Stimulated activated CD4-positive, alpha-beta T cell treated with anti-CD3 and anti-CD28 coated beads, Interleukin-4, amount 100 ng/mL, for 24 hours (primary cell): Measurements from ENCODE around the gene JAM3.
"Not testable (repeated sequence)": the region's sequence is repeated elsewhere in the genome, so short reads cannot be mapped to it uniquely, and the experiment has no call there.

ENCODE experiments used
- DNase-seq: peaks from one replicate; pipeline ENCODE4 v3.0.0-alpha.2; 2020

The JAM3 gene

GRCh38 chr11:134151083-134151747, 82.3 kb downstream of the JAM3 start:
- no peak for DNase-seq

GRCh38 chr11:134152696-134153095, 83.8 kb downstream of the JAM3 start:
- DNase-seq = no peak

DNA sequence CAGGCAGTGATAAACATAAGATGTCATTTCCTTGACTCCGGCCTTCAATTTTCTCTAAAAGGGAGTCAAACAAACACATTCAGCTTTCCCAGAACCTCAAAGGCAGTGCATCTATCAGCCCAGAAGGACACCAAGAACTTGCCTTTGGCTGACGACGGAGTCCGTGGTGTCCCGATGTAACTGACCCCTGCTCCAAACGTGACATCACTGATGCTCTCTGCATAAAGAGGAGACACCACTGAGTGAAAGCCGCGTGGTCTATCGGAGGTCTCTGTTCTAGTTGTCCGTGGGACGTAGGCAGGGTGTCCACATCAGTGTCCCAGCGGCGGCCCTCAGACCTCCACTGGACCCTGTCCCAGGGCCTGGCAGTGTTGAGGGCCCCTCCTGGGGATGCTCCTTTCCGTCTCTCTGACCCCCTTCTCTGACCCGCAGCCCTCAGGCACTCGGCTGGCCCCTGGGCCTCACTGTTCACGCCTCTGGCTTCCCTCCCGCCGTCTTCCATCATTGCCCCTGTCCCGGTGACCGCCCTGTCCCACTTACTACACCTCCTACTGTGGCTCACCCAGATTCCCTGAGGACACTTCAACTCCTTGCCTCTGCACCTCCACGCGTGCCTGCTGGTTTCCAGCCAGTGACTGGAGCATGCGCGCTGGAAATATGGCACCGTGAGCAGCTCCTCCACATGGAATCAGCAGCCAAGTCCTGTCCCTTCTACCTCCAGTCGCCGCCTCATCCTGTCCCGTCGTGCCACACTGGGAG, 84.5 kb downstream of the JAM3 start:
- no peak for DNase-seq

DNA sequence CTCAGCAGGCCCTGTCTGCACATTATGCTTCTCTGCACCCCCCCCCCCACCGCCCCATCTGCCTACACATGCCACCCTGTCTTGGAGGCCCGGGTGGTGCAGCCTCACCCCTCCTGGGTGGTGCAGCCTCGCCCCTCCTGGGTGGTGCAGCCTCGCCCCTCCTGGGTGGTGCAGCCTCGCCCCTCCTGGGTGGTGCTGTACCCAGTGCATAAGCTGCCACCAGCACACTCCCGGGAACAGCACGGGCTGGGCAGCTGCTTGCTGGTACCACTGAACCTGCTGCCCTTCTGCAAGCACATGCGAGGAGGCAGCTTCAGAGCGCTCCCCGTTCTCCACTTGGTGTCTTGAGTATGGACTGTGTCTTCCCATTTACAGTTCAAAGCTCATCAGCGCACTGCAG, 85.6 kb downstream of the JAM3 start:
- DNase-seq = no peak

- no peak for DNase-seq
Observed at GRCh38 chr11:134155456-134155855, 86.6 kb downstream of the JAM3 start.

DNA sequence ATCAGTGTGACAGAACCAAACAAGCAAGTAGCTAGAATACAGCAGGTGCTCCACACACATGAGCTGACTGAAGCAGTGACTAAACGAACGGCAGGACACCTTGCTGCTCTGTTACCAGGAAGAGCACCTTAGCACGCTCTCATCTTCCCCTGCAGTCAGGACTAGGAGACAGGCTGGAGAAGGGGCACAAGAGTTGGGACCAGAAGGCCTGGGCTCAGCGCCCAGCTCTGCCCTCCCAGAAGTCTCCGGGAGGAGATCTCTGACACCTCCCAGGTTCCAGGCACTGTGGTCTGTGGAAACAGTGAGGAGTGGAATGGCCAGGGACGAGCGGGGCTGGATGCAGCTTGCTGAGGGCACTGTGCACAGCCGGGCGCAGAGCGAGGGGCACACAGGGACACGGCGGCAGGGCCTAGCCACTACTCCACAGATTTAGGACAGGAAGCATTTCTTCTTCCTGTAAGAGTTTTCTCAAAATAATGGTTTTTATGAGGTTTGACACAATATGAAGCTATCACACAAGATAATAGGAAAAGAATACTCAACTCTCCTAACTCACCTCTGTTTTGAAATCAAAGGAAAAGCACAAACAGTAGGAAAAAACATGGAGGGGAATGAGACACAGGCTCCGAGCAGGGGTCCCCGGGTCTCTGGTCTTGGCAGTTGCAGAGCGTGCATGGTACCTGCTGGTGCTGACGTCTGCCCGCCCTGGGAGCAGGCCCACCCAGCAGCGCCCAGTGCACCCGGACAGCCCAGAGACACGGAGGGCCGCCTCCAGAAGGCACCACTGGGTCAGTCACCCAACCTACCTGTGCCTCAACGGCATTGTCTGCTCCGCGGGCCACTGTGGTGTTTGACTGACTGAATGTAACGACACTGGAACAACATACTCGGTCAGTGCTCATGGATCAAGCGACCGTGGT, 87.3 kb downstream of the JAM3 start:
- no peak for DNase-seq

- DNase-seq = no peak
Observed at GRCh38 chr11:134157451-134157850, 88.6 kb downstream of the JAM3 start.

- no peak for DNase-seq
Observed at GRCh38 chr11:134158023-134158422, 89.2 kb downstream of the JAM3 start.

- no peak for DNase-seq
Observed at GRCh38 chr11:134159652-134160051, 90.8 kb downstream of the JAM3 start.

DNA sequence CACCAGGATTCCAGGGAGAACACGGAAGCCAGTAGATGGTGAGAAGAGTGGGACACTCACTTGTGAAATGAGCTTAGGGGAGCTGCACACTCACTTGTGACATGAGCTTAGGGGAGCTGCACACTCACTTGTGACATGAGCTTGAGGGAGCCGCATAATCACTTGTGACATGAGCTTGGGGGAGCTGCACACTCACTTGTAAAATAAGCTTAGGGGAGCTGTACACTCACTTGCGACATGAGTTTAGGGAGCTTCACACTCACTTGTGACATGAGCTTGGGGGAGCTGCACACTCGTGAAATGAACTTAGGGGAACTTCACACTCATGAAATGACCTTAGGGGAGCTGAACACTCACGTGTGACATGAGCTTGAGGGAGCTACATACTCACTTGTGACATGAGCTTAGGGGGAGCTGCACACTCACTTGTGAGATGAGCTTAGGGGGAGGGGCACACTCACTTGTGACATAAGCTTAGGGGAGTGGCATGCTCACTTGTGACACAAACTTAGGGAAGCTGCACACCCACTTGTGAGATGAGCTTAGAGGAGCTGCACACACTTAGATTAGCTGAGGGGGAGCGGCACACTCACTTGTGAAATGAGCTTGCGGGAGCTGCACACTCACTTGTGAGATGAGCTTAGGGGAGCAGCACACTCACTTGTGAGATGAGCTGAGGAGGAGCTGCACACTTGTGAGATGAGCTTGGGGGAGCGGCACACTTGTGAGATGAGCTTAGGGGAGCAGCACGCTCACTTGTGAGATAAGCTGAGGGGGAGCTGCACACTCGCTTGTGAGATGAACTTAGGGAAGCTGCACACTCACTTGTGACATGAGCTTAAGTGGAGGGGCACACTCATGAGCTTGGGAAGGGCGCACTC, 95.9 kb downstream of the JAM3 start:
- no peak for DNase-seq

GRCh38 chr11:134170177-134170918, 101.5 kb downstream of the JAM3 start:
- no peak for DNase-seq

DNA sequence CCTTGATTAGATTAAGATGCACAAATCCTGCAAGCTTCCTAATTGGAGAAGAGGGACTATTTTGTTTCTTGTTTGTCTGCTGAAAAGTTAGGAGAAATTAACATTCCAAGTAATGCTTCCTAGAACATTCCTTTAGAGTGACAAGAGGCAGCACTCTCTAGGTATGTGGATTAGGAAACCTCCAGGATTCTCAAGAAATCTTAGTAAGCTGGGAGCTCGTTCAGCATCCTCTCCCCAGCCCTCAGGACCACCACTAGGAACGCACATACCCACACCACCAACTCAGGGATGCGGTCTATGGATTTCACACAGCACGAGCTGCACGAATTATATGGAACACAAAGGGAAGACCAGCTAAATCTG, 102.0 kb downstream of the JAM3 start:
- DNase-seq = no peak

- no peak for DNase-seq
Observed at GRCh38 chr11:134171951-134172350, 103.1 kb downstream of the JAM3 start.

- no peak for DNase-seq
Observed at GRCh38 chr11:134173296-134173695, 104.4 kb downstream of the JAM3 start.

DNA sequence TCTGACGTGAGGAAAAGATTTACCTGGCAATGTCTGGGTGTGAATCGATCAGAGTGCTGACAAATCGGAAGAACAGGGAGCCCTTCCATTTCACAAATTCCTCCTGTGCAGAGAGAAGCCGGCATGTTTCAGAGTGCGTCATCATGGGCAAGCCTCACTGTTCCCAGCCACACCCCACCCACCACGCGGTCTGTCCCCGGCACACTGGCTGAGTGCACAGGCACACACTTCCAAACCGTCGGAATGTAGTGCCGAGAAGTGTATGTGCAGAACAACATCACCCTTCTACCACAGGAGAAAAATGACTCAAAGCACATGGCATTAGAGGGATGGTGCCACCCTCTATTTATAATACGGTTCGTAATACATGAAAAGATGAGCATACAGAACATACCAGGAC, 107.4 kb downstream of the JAM3 start:
- DNase-seq = no peak

DNA sequence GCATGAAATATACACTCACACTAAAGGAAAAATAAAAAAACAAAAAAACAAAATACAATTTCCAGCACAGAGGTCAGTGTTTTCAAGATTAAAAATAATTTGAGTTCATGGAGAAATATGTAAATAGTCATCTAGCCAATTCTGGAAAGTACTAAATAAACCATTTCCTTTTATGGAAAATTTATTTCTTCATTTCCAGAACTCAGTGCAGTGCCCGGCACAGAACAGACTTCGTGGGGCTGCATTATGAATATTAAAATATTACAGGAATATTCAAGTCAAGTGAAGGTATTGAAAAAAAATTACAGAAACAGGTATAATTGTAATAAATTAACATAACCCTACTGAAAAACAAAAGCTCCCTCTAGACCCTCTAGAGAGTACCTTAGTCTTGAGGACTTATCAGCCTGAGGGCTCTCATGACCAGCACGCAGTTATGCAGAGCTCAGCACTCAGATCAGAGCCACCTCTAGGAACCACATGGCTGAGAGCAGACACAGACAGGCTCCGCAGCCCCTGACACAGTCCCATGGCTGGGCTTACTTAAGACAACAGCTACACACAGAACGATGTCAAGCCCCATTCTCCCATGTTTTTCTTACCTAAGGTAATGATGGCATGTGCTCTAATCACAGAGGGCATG, 109.3 kb downstream of the JAM3 start:
- no peak for DNase-seq

- DNase-seq = no peak
Observed at GRCh38 chr11:134181707-134182106, 112.8 kb downstream of the JAM3 start.

DNA sequence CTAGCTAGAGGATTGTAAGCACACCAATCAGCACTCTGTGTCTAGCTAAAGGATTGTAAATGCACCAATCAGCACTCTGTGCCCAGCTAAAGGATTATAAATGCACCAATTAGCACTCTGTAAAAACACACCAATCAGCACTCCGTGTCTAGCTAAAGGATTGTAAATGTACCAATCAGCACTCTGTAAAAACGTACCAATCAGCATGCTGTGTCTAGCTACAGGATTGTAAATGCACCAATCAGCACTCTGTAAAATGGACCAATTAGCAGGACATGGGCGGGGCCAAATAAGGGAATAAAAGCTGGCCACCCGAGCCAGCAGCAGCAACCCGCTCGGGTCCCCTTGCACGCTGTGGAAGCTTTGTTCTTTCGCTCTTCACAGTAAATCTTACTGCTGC, 119.2 kb downstream of the JAM3 start:
- not testable (repeated sequence) for DNase-seq

GRCh38 chr11:134196756-134197155, 127.9 kb downstream of the JAM3 start:
- DNase-seq = no peak

DNA sequence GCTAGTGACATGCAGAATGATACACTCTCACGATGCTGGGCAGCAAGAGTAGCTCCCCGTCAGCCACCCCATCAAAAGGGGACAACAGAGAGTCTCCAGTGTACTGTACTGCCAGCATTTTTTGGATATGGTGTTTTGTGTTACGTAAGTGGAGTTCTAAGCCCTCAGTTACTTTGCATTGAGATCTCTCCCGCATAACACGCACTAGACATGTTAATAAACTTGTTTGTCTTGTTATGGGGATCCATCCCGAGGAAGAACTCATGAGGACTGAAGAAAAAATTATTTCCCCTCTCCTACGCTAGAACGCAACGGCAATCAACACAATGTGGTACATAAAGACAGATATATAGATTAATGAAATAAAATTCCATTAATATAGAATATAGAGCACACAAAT, 130.7 kb downstream of the JAM3 start:
- no peak for DNase-seq

DNA sequence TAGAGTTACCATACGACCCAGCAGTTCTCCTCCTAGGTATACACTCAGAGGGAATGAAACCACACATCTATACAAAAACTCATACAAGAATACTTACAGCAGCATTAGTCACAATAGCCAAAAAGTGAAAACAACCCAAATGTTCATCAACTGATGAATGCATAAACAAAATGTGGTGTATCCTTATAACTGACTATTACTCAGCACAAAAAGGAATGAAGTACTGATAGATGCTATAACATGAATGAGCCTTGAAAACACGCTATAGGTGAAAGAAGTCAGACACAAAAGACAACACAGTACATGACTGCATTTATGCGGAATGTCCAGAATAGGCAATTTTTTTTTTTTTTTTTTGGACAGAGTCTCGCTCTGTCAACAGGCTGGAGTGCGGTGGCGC, 131.8 kb downstream of the JAM3 start:
- no peak for DNase-seq
